Endothelial cell of umbilical vein (primary cell): ENCODE data around the gene CTPS1. TPM values are rescaled to one million over a fixed set of nuclear protein-coding genes. Genes with fewer than 3 reads are reported as not detected.

ENCODE experiments used
- BruUV-seq: library from RNA; stranded (reverse); fragments of 400-500 nt; replicated peaks from 2 replicates; lab custom pipeline; 2021; lab: Mats Ljungman, UMichigan
- CTCF ChIA-PET: fragments of 300-600, 350-600 bp; sonication (Branson Sonifier 250); formaldehyde crosslinking; loops from one replicate; lab custom pipeline; 2021; ENCODE audit warnings: antibody characterized with exemption, inconsistent platforms; lab: Charles Lee
- POLR2A ChIA-PET: fragments of 300-600, 350-600 bp; sonication (Branson Sonifier 250); formaldehyde crosslinking; loops from one replicate; lab custom pipeline; 2021; ENCODE audit warnings: antibody characterized with exemption, inconsistent platforms; lab: Charles Lee
- DNase-seq: peaks from one replicate; pipeline ENCODE4 v3.0.0-alpha.2; 2011; ENCODE audit warnings: low read depth, low spot score
- FAIRE-seq: peaks from 2 replicates; lab custom pipeline; 2011; peaks lifted over from hg19 to GRCh38; lab: Jason Lieb, UNC
- H2AFZ ChIP-seq: 2 replicates; pipeline ENCODE4 v1.6.0; 2012; ENCODE audit warnings: low read depth, low read length, control low read depth, inconsistent platforms
- H3K27ac ChIP-seq: 2 replicates; pipeline ENCODE4 v1.5.1; 2011; ENCODE audit warnings: low read depth, mild to moderate bottlenecking, control low read depth, low read length, moderate library complexity; ENCODE audit not compliant: insufficient read depth
- H3K27me3 ChIP-seq, 2 experiments: 2 replicates each; pipeline versions ENCODE4 v1.6.0 to v1.6.1; 2011; ENCODE audit warnings: low read length in 2 of 2, mixed read lengths in 1 of 2; ENCODE audit not compliant: control insufficient read depth in 2 of 2, insufficient read depth in 2 of 2
- H3K36me3 ChIP-seq, 2 experiments: 2 replicates in 1 of 2; 3 replicates in 1 of 2; pipeline ENCODE4 v1.5.1; 2011; ENCODE audit warnings: low read length in 2 of 2, mild to moderate bottlenecking in 1 of 2, moderate library complexity in 1 of 2; ENCODE audit not compliant: control insufficient read depth in 2 of 2, insufficient read depth in 2 of 2; ENCODE audit errors: extremely low read depth in 1 of 2
- H3K4me1 ChIP-seq: 3 replicates; pipeline ENCODE4 v1.5.1; 2011; ENCODE audit warnings: mild to moderate bottlenecking, low read length; ENCODE audit not compliant: control insufficient read depth, insufficient read depth; ENCODE audit errors: extremely low read depth
- H3K4me2 ChIP-seq: 2 replicates; pipeline ENCODE4 v1.6.1; 2011; ENCODE audit warnings: low read length, control low read depth, mixed read lengths; ENCODE audit not compliant: insufficient read depth
- H3K4me3 ChIP-seq, 3 experiments: fragments of 200-600 bp in 1 of 3; sonication (generic), shearing (Covaris generic) in 1 of 3; replicated peaks in 1 of 3; 2 replicates each; pipeline ENCODE4 v1.5.1; 2011 to 2016; ENCODE audit warnings: control low read depth in 3 of 3, low read length in 3 of 3, mild to moderate bottlenecking in 2 of 3, inconsistent platforms in 1 of 3, low read depth in 1 of 3, moderate library complexity in 1 of 3; ENCODE audit not compliant: insufficient read depth in 1 of 3
- H3K79me2 ChIP-seq: 2 replicates; pipeline ENCODE4 v1.6.0; 2012; ENCODE audit warnings: low read length, inconsistent platforms; ENCODE audit not compliant: control insufficient read depth, insufficient read depth
- H3K9ac ChIP-seq: replicated peaks from 2 replicates; pipeline ENCODE3; 2011; ENCODE audit warnings: low read length, control low read depth; ENCODE audit not compliant: insufficient read depth; ENCODE audit errors: extremely low read depth
- H3K9me1 ChIP-seq: replicated peaks from 3 replicates; pipeline ENCODE4 v1.6.0; 2011; ENCODE audit warnings: mild to moderate bottlenecking, low read length; ENCODE audit not compliant: control insufficient read depth, insufficient read depth; ENCODE audit errors: extremely low read depth
- H3K9me3 ChIP-seq: replicated peaks from 2 replicates; pipeline ENCODE4 v1.5.1; 2012; ENCODE audit warnings: low read length, inconsistent platforms; ENCODE audit not compliant: control insufficient read depth, insufficient read depth
- H4K20me1 ChIP-seq: replicated peaks from 2 replicates; pipeline ENCODE3; 2011; ENCODE audit warnings: mild to moderate bottlenecking, low read length; ENCODE audit not compliant: control insufficient read depth, insufficient read depth; ENCODE audit errors: extremely low read depth
- CTCF ChIP-seq, 2 donors: IDR thresholded peaks; 1 replicate in 1 of 2; 2 replicates in 1 of 2; pipeline ENCODE4 v1.5.1; 2011; ENCODE audit warnings: low read length in 2 of 2, mild to moderate bottlenecking in 2 of 2, moderate library complexity in 2 of 2, control low read depth in 1 of 2, inconsistent platforms in 1 of 2, low read depth in 1 of 2; ENCODE audit not compliant: insufficient read depth in 1 of 2; ENCODE audit errors: extremely low read depth in 1 of 2
- EZH2 ChIP-seq: IDR thresholded peaks from 2 replicates; pipeline ENCODE4 v1.6.1; 2012; ENCODE audit warnings: borderline replicate concordance, low read depth, mild to moderate bottlenecking, moderate library complexity, low read length, inconsistent platforms; ENCODE audit not compliant: severe bottlenecking
- FOS ChIP-seq: IDR thresholded peaks from 2 replicates; pipeline ENCODE4 v1.6.1; 2011; ENCODE audit warnings: mild to moderate bottlenecking, low read length, moderate library complexity, borderline replicate concordance; ENCODE audit not compliant: insufficient read depth
- GATA2 ChIP-seq: IDR thresholded peaks from 2 replicates; pipeline ENCODE4 v1.7.0; 2011; ENCODE audit warnings: low read depth, mild to moderate bottlenecking, moderate library complexity, mixed read lengths, low read length; ENCODE audit not compliant: insufficient read length, insufficient read depth
- JUN ChIP-seq: IDR thresholded peaks from 2 replicates; pipeline ENCODE4 v1.6.1; 2011; ENCODE audit warnings: borderline replicate concordance, low read depth; ENCODE audit not compliant: insufficient read length, insufficient read depth
- MYC ChIP-seq: IDR thresholded peaks from one replicate; pipeline ENCODE4 v1.6.1; 2011; ENCODE audit warnings: mild to moderate bottlenecking, low read depth, low read length
- POLR2A ChIP-seq: IDR thresholded peaks from 2 replicates; pipeline ENCODE4 v1.6.1; 2012; ENCODE audit warnings: low read depth, mild to moderate bottlenecking, control low read depth, low read length
- POLR2AphosphoS5 ChIP-seq: IDR thresholded peaks from 2 replicates; pipeline ENCODE4 v1.6.1; 2012; ENCODE audit warnings: low read depth, mild to moderate bottlenecking, control low read depth, low read length, moderate library complexity; ENCODE audit not compliant: insufficient read depth
- dilution Hi-C: fragments of 300-500 bp; cut with MboI; formaldehyde crosslinking; loops from one replicate; pipeline ENCODE4 v1.15.0; 2019; ENCODE audit warnings: low sequenced_read_pairs; ENCODE audit not compliant: extremely low pct_ligation_motif_present
- intact Hi-C: fragments of 100-400 bp; cut with micrococcal nuclease; formaldehyde crosslinking; loops from one replicate; pipeline ENCODE4 v1.10.0; 2022
- polyA plus RNA-seq, 4 experiments: library from polyadenylated mRNA; depleted of rRNA in 3 of 4; stranded (reverse) in 3 of 4; unstranded in 1 of 4; fragments of >200 nt; gene quantifications; 2 replicates each; pipeline versions ENCODE4 v1.2.1 to v1.2.3, GENCODE V29; 2011 to 2012; ENCODE audit warnings: missing spikeins in 1 of 4
- total RNA-seq: library from RNA; stranded (reverse); gene quantifications from 2 replicates; pipeline ENCODE4 v1.2.3, GENCODE V29; 2021
- TF ChIP-seq, protein P1 (sequence below): IDR thresholded peaks from 2 replicates; pipeline ENCODE4 v1.6.1; 2011; ENCODE audit not compliant: insufficient read depth, insufficient read length

Gene CTPS1
- total and polyA plus RNA-seq, 2 donors (not counting 3 experiments of a cell fraction or from before 2014, with no cell fraction given): 24.9 to 65.8 TPM

DNA sequence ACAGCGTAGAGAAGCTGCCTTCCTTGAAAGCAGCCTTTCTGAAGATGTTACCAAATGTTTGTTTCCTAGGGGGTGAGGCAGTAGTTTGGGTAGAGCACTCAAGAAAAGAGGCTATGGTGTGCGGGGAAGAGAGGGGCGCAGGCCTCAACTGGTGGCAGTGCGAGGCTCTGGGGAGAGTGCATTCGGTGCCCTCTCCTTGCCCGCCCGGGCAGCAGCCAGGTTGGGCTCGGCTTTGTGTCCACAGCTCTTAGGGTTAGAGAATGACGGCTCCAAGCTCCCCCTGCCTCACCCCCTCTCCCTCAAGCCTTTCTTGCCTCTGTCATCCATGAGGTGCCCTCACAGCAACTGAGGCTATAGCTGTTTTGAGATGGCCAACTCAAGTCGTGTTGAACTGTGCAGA, 42.9 kb downstream of the CTPS1 start:
- Histone ChIP-seq H3K36me3 (peaks cover 0 to 11% of the 10 kb centered on the region in 2 experiments), H3K9me1 (no peaks in the 10 kb centered on the region), H3K27ac (no peak overlapping the region), H3K27me3 (no peaks in the 10 kb centered on the region), H3K9ac (no peak overlapping the region), H3K4me2 (no peak overlapping the region), H4K20me1 (no peaks in the 10 kb centered on the region), H3K9me3 (no peaks in the 10 kb centered on the region), H3K4me3 (no peak overlapping the region), H2AFZ (no peak overlapping the region), H3K4me1 (peaks cover 27% of the 10 kb centered on the region), H3K79me2 (no peaks in the 10 kb centered on the region)
- ChIA-PET POLR2A (no interaction called here), CTCF (interaction anchor here (0.6 to 5.0 kb wide), 13 partner anchors 19 to 262 kb away, joined by 3 to 36 read pairs (median 3); partner anchors contain the start of gene CTPS1)
- intact Hi-C loops: loop anchor here (5.0 kb wide), 1 partner anchor 410 kb away; no protein-coding TSS in a partner anchor
- dilution Hi-C loops: no loop called here
- no peak for TF ChIP-seq MYC
- TF ChIP-seq FOS: no peak
- TF ChIP-seq, protein P1, sequence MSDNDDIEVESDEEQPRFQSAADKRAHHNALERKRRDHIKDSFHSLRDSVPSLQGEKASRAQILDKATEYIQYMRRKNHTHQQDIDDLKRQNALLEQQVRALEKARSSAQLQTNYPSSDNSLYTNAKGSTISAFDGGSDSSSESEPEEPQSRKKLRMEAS: no peak
- TF ChIP-seq GATA2: no peak
- no peak for TF ChIP-seq CTCF (IDR thresholded peaks at IDR 0.05; ENCODE audit: extremely low read depth in 1 of 2, insufficient read depth in 1 of 2, low read depth in 1 of 2, low read length in 2 of 2)
- TF ChIP-seq POLR2A: no peak
- TF ChIP-seq JUN: no peak
- TF ChIP-seq EZH2: no peak
- TF ChIP-seq POLR2AphosphoS5: no peak
- FAIRE-seq (no peak), DNase-seq (no peak)
- no TSS peak for BruUV-seq
